ENCODE results near the gene EVA1A. TPM values are rescaled to one million over a fixed set of nuclear protein-coding genes. Genes with fewer than 3 reads are reported as not detected.

The EVA1A gene
- polyA plus RNA-seq, 1 experiment, result 41.0 TPM

GRCh38 chr2:75465317-75465984 lies 95.3 kb downstream of the EVA1A start:
- Histone ChIP-seq H3K4me3 (ENCODE audit: low read depth, low read length) (no peak overlapping the region), H3K36me3 (ENCODE audit: control insufficient read depth, insufficient read depth, low read length) (no peaks in the 10 kb centered on the region), H3K27me3 (ENCODE audit: control insufficient read depth, insufficient read depth, low read length) (peaks cover 10% of the 10 kb centered on the region)
- DNase-seq (ENCODE audit: low read depth), result no peak
- CTCF ChIA-PET, result interaction anchor here (0.6 to 11.7 kb wide), 37 partner anchors 13 to 523 kb away, joined by 3 to 215 read pairs (median 5); partner anchors contain the start of gene EVA1A
- peak; percentile 73 for TF ChIP-seq CTCF (IDR thresholded peaks at IDR 0.05; ENCODE audit: insufficient read depth, low read depth, low read length)
- POLR2A ChIA-PET, result interaction anchor here (0.6 kb wide), 1 partner anchor 141 kb away, joined by 3 read pairs; no protein-coding TSS in a partner anchor

- CTCF ChIA-PET, result interaction anchor here (0.6 to 11.7 kb wide), 26 partner anchors 13 to 474 kb away, joined by 3 to 215 read pairs (median 6); partner anchors contain the start of gene EVA1A
- POLR2A ChIA-PET, result no interaction called here
- H3K27me3 ChIP-seq (ENCODE audit: control insufficient read depth, insufficient read depth, low read length), result peaks cover 10% of the 10 kb centered on the region
- no peaks in the 10 kb centered on the region for H3K36me3 ChIP-seq (ENCODE audit: control insufficient read depth, insufficient read depth, low read length)
- H3K4me3 ChIP-seq (ENCODE audit: low read depth, low read length), result no peak overlapping the region
- DNase-seq (ENCODE audit: low read depth), result no peak
- TF ChIP-seq CTCF (IDR thresholded peaks at IDR 0.05; ENCODE audit: insufficient read depth, low read depth, low read length), result peak; percentile 81
Observed at GRCh38 chr2:75464348-75464946, 96.3 kb downstream of the EVA1A start.

- no peak for DNase-seq (ENCODE audit: low read depth)
- Histone ChIP-seq H3K36me3 (ENCODE audit: control insufficient read depth, insufficient read depth, low read length) (no peaks in the 10 kb centered on the region), H3K4me3 (ENCODE audit: low read depth, low read length) (no peak overlapping the region), H3K27me3 (ENCODE audit: control insufficient read depth, insufficient read depth, low read length) (peaks cover 13% of the 10 kb centered on the region)
- TF ChIP-seq CTCF (IDR thresholded peaks at IDR 0.05; ENCODE audit: insufficient read depth, low read depth, low read length), result no peak
- ChIA-PET POLR2A (no interaction called here), CTCF (interaction anchor here (0.6 to 11.7 kb wide), 9 partner anchors 16 to 448 kb away, joined by 3 to 215 read pairs (median 40); partner anchors contain the start of gene EVA1A)
Observed at GRCh38 chr2:75462721-75463120, 98.0 kb downstream of the EVA1A start.

GRCh38 chr2:75462206-75462605 lies 98.5 kb downstream of the EVA1A start:
- Histone ChIP-seq H3K27me3 (ENCODE audit: control insufficient read depth, insufficient read depth, low read length) (peaks cover 16% of the 10 kb centered on the region), H3K36me3 (ENCODE audit: control insufficient read depth, insufficient read depth, low read length) (no peaks in the 10 kb centered on the region), H3K4me3 (ENCODE audit: low read depth, low read length) (no peak overlapping the region)
- CTCF ChIA-PET, result interaction anchor here (1.5 to 11.7 kb wide), 7 partner anchors 17 to 179 kb away, joined by 5 to 215 read pairs (median 79); partner anchors contain the start of gene EVA1A
- no peak for TF ChIP-seq CTCF (IDR thresholded peaks at IDR 0.05; ENCODE audit: insufficient read depth, low read depth, low read length)
- no peak for DNase-seq (ENCODE audit: low read depth)
- POLR2A ChIA-PET, result no interaction called here

GRCh38 chr2:75460630-75461029 lies 100.1 kb downstream of the EVA1A start:
- POLR2A ChIA-PET, result no interaction called here
- CTCF ChIA-PET, result interaction anchor here (0.9 to 8.2 kb wide), 8 partner anchors 13 to 770 kb away, joined by 3 to 82 read pairs (median 6); no protein-coding TSS in a partner anchor

More at GRCh38 chr2:75460630-75461029, 100.1 kb downstream of the EVA1A start:
- peaks cover 21% of the 10 kb centered on the region for H3K27me3 ChIP-seq (ENCODE audit: control insufficient read depth, insufficient read depth, low read length)
- H3K36me3 ChIP-seq (ENCODE audit: control insufficient read depth, insufficient read depth, low read length), result no peaks in the 10 kb centered on the region
- no peak overlapping the region for H3K4me3 ChIP-seq (ENCODE audit: low read depth, low read length)
- no peak for DNase-seq (ENCODE audit: low read depth)
- TF ChIP-seq CTCF (IDR thresholded peaks at IDR 0.05; ENCODE audit: insufficient read depth, low read depth, low read length), result no peak

Measured in BJ (cell line).